HCT116 (cell line): ENCODE results near the gene RET. TPM values are rescaled to one million over a fixed set of nuclear protein-coding genes. Genes with fewer than 3 reads are reported as not detected.

Source experiments
- ATAC-seq: fragments of 200-7000 bp; cut with Tn5 transposase; 2 replicates; pipeline ENCODE4 v1.9.1; 2020; ENCODE audit warnings: mild to moderate bottlenecking, moderate library complexity
- BruUV-seq: library from RNA; stranded (reverse); fragments of 400-500 nt; replicated peaks from 2 replicates; lab custom pipeline; 2021; lab: Mats Ljungman, UMichigan
- CTCF ChIA-PET: fragments of 300-600 bp; sonication (Branson Sonifier 250); formaldehyde crosslinking; loops from one replicate; lab custom pipeline; 2021; ENCODE audit warnings: antibody characterized with exemption; lab: Charles Lee
- POLR2A ChIA-PET: fragments of 300-600, 350-600 bp; sonication (Branson Sonifier 250); formaldehyde crosslinking; loops from one replicate; lab custom pipeline; 2021; ENCODE audit warnings: antibody characterized with exemption; lab: Charles Lee
- RAD21 ChIA-PET, 2 experiments: fragments of 300-600 bp; sonication (Branson Sonifier 250); formaldehyde crosslinking; loops; one replicate each; lab custom pipeline; 2023; ENCODE audit warnings: low total read pairs in 2 of 2; ENCODE audit not compliant: uncharacterized antibody in 2 of 2, unreplicated experiment in 2 of 2, low non-redundant PET in 1 of 2; lab: Charles Lee
- DNase-seq: peaks from one replicate; pipeline ENCODE4 v3.0.0-alpha.2; 2010; ENCODE audit warnings: low read depth, low spot score
- H2AFZ ChIP-seq: fragments of 200-600 bp; shearing (Covaris generic), sonication (generic); 2 replicates; pipeline ENCODE4 v1.6.1; 2017; ENCODE audit warnings: low read depth, mixed run types, mixed read lengths, antibody characterized with exemption, low read length; ENCODE audit not compliant: poor library complexity, severe bottlenecking
- H3K27ac ChIP-seq: 2 replicates; pipeline ENCODE4 v1.5.1; 2012; ENCODE audit warnings: low read depth, low read length
- H3K27me3 ChIP-seq: fragments of 200-600 bp; sonication (generic); 2 replicates; pipeline ENCODE4 v1.6.1; 2016; ENCODE audit warnings: mixed run types, low read length, mixed read lengths; ENCODE audit not compliant: insufficient read depth
- H3K36me3 ChIP-seq, 2 experiments: fragments of 200-500 bp in 1 of 2; fragments of 200-600 bp in 1 of 2; sonication (Bioruptor generic) in 1 of 2; sonication (generic) in 1 of 2; 2 replicates each; pipeline versions ENCODE4 v1.5.1 to v1.6.1; 2014 to 2016; ENCODE audit warnings: low read length in 2 of 2, inconsistent platforms in 1 of 2, mixed read lengths in 1 of 2, mixed run types in 1 of 2; ENCODE audit not compliant: insufficient read depth in 2 of 2, control insufficient read depth in 1 of 2
- H3K4me1 ChIP-seq, 2 experiments: fragments of 200-600 bp in 1 of 2; sonication (generic) in 1 of 2; 2 replicates each; pipeline versions ENCODE4 v1.5.1 to v1.6.1; 2012 to 2017; ENCODE audit warnings: low read length in 2 of 2, inconsistent platforms in 1 of 2, mild to moderate bottlenecking in 1 of 2, mixed read lengths in 1 of 2, mixed run types in 1 of 2, moderate library complexity in 1 of 2; ENCODE audit not compliant: insufficient read depth in 2 of 2, control insufficient read depth in 1 of 2
- H3K4me2 ChIP-seq: fragments of 200-600 bp; sonication (generic); 2 replicates; pipeline ENCODE4 v1.6.1; 2017; ENCODE audit warnings: mixed run types, low read length, mixed read lengths
- H3K4me3 ChIP-seq, 2 experiments: fragments of 200-600 bp in 1 of 2; sonication (generic) in 1 of 2; replicated peaks in 1 of 2; 2 replicates each; pipeline ENCODE4 v1.5.1; 2011 to 2016; ENCODE audit warnings: low read length in 2 of 2, control low read depth in 1 of 2, low read depth in 1 of 2, mild to moderate bottlenecking in 1 of 2, mixed read lengths in 1 of 2, mixed run types in 1 of 2
- H3K79me2 ChIP-seq: fragments of 200-600 bp; sonication (generic); 2 replicates; pipeline ENCODE4 v1.6.1; 2017; ENCODE audit warnings: mild to moderate bottlenecking, mixed run types, low read length, moderate library complexity, mixed read lengths; ENCODE audit not compliant: insufficient read depth
- H3K9ac ChIP-seq: fragments of 200-600 bp; sonication (generic); 2 replicates; pipeline ENCODE4 v1.6.1; 2016; ENCODE audit warnings: low read length, mixed read lengths
- H3K9me2 ChIP-seq: fragments of 200-600 bp; sonication (generic), shearing (Covaris generic); 2 replicates; pipeline ENCODE4 v1.6.1; 2017; ENCODE audit warnings: mixed run types, mild to moderate bottlenecking, moderate library complexity; ENCODE audit not compliant: insufficient read depth
- H3K9me3 ChIP-seq, 2 experiments: fragments of 200-500 bp in 1 of 2; fragments of 200-600 bp in 1 of 2; sonication (Bioruptor generic) in 1 of 2; sonication (generic) in 1 of 2; 2 replicates each; pipeline ENCODE4 v1.6.1; 2014 to 2017; ENCODE audit warnings: low read length in 2 of 2, mixed read lengths in 2 of 2, inconsistent platforms in 1 of 2, low read depth in 1 of 2, mild to moderate bottlenecking in 1 of 2, mixed run types in 1 of 2, moderate library complexity in 1 of 2; ENCODE audit not compliant: control insufficient read depth in 1 of 2, insufficient read depth in 1 of 2
- H4K20me1 ChIP-seq: fragments of 200-600 bp; sonication (generic), shearing (Covaris generic); 2 replicates; pipeline ENCODE4 v1.6.1; 2017; ENCODE audit warnings: mixed run types, mild to moderate bottlenecking, moderate library complexity; ENCODE audit not compliant: insufficient read depth
- CEBPB ChIP-seq: IDR thresholded peaks from 2 replicates; pipeline ENCODE4 v1.6.1; 2012; ENCODE audit warnings: low read depth
- ELF1 ChIP-seq: IDR thresholded peaks from 2 replicates; pipeline ENCODE4 v1.6.1; 2012; ENCODE audit warnings: low read depth, borderline replicate concordance
- EZH2 ChIP-seq: fragments of 200-600 bp; sonication (generic); IDR thresholded peaks from 2 replicates; pipeline ENCODE4 v1.6.1; 2017; ENCODE audit warnings: antibody characterized with exemption, mixed run types
- FOSL1 ChIP-seq: IDR thresholded peaks from 2 replicates; pipeline ENCODE4 v1.6.1; 2012; ENCODE audit warnings: low read depth
- JUND ChIP-seq: IDR thresholded peaks from 2 replicates; pipeline ENCODE4 v1.6.1; 2012
- POLR2A ChIP-seq: IDR thresholded peaks from 2 replicates; pipeline ENCODE4 v1.7.0; 2011; ENCODE audit warnings: borderline replicate concordance; ENCODE audit not compliant: insufficient read depth, insufficient read length; ENCODE audit errors: extremely low read depth
- POLR2AphosphoS5 ChIP-seq: IDR thresholded peaks from 2 replicates; pipeline ENCODE4 v1.6.1; 2011; ENCODE audit warnings: mild to moderate bottlenecking, low read depth, low read length, moderate library complexity
- SIN3A ChIP-seq: IDR thresholded peaks from 2 replicates; pipeline ENCODE4 v1.6.1; 2012; ENCODE audit warnings: low read depth
- SP1 ChIP-seq: IDR thresholded peaks from 2 replicates; pipeline ENCODE4 v1.6.1; 2012; ENCODE audit warnings: low read depth
- TCF7L2 ChIP-seq: IDR thresholded peaks from 2 replicates; pipeline ENCODE4 v1.7.0; 2011; ENCODE audit warnings: borderline replicate concordance, inconsistent platforms; ENCODE audit not compliant: insufficient read depth, insufficient read length; ENCODE audit errors: extremely low read depth
- YY1 ChIP-seq: IDR thresholded peaks from 2 replicates; pipeline ENCODE4 v1.6.1; 2011; ENCODE audit warnings: low read length, low read depth, moderate library complexity, mild to moderate bottlenecking; ENCODE audit not compliant: insufficient replicate concordance; ENCODE audit errors: extremely low read depth
- ZFX ChIP-seq: fragments of 450-650 bp; IDR thresholded peaks from 2 replicates; pipeline ENCODE4 v1.6.1; 2017
- ZNF274 ChIP-seq: fragments of 200-500 bp; sonication (Bioruptor generic); IDR thresholded peaks from 2 replicates; pipeline ENCODE4 v1.6.1; 2014; ENCODE audit warnings: mild to moderate bottlenecking, low read depth, low read length, inconsistent platforms
- intact Hi-C: fragments of 100-400 bp; cut with micrococcal nuclease; formaldehyde crosslinking; loops from 2 replicates; pipeline ENCODE4 v1.10.0; 2022
- total RNA-seq: library from RNA; stranded (reverse); gene quantifications from one replicate; pipeline ENCODE4 v1.2.1, GENCODE V29; 2021; ENCODE audit not compliant: unreplicated experiment
- TF ChIP-seq, protein P1 (sequence below): IDR thresholded peaks from 2 replicates; pipeline ENCODE4 v1.6.1; 2012; ENCODE audit warnings: low read depth
- TF ChIP-seq, protein P2 (sequence below): IDR thresholded peaks from 2 replicates; pipeline ENCODE4 v1.6.1; 2012
- TF ChIP-seq, protein P3 (sequence below): IDR thresholded peaks from 2 replicates; pipeline ENCODE4 v1.6.1; 2011; ENCODE audit warnings: mild to moderate bottlenecking, low read length, moderate library complexity; ENCODE audit not compliant: insufficient replicate concordance; ENCODE audit errors: extremely low read depth
- TF ChIP-seq, protein P4 (sequence below): IDR thresholded peaks from 2 replicates; pipeline ENCODE4 v1.6.1; 2012

Gene RET
- total RNA-seq, 1 experiment from 2014 or later = 5.9 TPM

DNA sequence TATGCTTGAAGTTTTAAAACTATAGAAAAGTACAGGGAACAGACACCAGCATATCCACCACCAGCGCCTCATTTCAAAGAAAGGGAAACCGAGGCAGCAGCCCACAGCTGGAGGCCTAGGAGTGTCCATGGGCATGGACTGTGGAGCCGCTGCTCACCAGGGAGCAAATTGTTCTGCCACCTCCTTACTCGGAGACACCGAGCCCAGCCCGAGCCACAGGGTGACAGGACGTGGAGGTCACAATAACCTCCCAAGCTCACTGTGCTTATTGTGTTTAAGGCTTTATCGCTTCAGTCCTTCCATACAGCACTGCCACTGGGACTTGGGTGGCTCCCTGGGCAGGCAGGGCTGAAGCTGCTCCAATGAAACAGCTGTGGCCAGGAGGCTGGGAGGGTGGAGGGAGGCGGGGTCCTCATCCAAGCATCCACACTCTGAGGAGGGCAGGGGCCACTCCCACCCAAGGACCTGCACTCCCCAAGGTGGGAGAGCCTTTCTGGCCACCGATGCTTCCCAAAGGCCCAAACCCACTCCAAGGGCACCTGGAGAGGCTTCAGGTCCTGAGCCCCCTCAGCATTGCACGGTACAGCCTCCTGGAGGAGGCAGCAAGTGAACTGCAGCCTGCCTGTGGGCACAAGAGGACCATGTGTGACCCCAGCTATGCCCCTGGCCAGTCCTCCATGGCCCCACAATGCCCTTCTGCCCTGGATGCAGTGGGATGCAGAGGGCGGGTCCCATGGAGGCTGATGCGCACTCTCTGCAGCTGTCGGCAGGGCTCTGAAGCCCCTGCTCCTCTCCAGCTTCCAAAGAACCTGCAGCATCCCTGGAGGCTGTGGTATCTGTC is 38.7 kb upstream of the RET start:
- Histone ChIP-seq H3K27ac (no peak overlapping the region), H3K4me3 (no peak overlapping the region), H2AFZ (no peak overlapping the region), H3K9me2 (no peaks in the 10 kb centered on the region), H3K36me3 (no peaks in the 10 kb centered on the region), H3K9me3 (0 out of 4 replicates have a peak, but pooled peaks cover under 1 to 7% of the 10 kb centered on the region in 2 experiments), H3K27me3 (no peaks in the 10 kb centered on the region), H4K20me1 (no peaks in the 10 kb centered on the region), H3K4me2 (no peak overlapping the region)
- no TSS peak for BruUV-seq
- intact Hi-C loops = no loop called here
- 0 out of 2 replicates have a peak, but pooled peaks have one; percentile 11 for ATAC-seq
- RAD21 ChIA-PET = no interaction called here
- no peak for TF ChIP-seq POLR2A
- TF ChIP-seq TCF7L2 = no peak
- no peak for TF ChIP-seq YY1
- no peak for TF ChIP-seq ELF1
- TF ChIP-seq, protein P1, sequence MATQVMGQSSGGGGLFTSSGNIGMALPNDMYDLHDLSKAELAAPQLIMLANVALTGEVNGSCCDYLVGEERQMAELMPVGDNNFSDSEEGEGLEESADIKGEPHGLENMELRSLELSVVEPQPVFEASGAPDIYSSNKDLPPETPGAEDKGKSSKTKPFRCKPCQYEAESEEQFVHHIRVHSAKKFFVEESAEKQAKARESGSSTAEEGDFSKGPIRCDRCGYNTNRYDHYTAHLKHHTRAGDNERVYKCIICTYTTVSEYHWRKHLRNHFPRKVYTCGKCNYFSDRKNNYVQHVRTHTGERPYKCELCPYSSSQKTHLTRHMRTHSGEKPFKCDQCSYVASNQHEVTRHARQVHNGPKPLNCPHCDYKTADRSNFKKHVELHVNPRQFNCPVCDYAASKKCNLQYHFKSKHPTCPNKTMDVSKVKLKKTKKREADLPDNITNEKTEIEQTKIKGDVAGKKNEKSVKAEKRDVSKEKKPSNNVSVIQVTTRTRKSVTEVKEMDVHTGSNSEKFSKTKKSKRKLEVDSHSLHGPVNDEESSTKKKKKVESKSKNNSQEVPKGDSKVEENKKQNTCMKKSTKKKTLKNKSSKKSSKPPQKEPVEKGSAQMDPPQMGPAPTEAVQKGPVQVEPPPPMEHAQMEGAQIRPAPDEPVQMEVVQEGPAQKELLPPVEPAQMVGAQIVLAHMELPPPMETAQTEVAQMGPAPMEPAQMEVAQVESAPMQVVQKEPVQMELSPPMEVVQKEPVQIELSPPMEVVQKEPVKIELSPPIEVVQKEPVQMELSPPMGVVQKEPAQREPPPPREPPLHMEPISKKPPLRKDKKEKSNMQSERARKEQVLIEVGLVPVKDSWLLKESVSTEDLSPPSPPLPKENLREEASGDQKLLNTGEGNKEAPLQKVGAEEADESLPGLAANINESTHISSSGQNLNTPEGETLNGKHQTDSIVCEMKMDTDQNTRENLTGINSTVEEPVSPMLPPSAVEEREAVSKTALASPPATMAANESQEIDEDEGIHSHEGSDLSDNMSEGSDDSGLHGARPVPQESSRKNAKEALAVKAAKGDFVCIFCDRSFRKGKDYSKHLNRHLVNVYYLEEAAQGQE = no peak
- TF ChIP-seq, protein P2, sequence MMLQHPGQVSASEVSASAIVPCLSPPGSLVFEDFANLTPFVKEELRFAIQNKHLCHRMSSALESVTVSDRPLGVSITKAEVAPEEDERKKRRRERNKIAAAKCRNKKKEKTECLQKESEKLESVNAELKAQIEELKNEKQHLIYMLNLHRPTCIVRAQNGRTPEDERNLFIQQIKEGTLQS = no peak
- TF ChIP-seq ZNF274 = no peak
- TF ChIP-seq EZH2 = no peak
- no peak for TF ChIP-seq CEBPB
- TF ChIP-seq ZFX = no peak
- TF ChIP-seq JUND = no peak
- TF ChIP-seq, protein P3, sequence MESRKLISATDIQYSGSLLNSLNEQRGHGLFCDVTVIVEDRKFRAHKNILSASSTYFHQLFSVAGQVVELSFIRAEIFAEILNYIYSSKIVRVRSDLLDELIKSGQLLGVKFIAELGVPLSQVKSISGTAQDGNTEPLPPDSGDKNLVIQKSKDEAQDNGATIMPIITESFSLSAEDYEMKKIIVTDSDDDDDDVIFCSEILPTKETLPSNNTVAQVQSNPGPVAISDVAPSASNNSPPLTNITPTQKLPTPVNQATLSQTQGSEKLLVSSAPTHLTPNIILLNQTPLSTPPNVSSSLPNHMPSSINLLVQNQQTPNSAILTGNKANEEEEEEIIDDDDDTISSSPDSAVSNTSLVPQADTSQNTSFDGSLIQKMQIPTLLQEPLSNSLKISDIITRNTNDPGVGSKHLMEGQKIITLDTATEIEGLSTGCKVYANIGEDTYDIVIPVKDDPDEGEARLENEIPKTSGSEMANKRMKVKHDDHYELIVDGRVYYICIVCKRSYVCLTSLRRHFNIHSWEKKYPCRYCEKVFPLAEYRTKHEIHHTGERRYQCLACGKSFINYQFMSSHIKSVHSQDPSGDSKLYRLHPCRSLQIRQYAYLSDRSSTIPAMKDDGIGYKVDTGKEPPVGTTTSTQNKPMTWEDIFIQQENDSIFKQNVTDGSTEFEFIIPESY = no peak
- no peak for TF ChIP-seq FOSL1
- no peak for TF ChIP-seq SP1
- no peak for TF ChIP-seq POLR2AphosphoS5
- no peak for TF ChIP-seq SIN3A
- TF ChIP-seq, protein P4, sequence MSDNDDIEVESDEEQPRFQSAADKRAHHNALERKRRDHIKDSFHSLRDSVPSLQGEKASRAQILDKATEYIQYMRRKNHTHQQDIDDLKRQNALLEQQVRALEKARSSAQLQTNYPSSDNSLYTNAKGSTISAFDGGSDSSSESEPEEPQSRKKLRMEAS = no peak
- TF ChIP-seq, all 23 proteins: peak for 0
- no peak overlapping the region for H3K9ac ChIP-seq
- DNase-seq = no peak
- POLR2A ChIA-PET = no interaction called here
- CTCF ChIA-PET = no interaction called here
- H3K4me1 ChIP-seq = no peaks in the 10 kb centered on the region
- H3K79me2 ChIP-seq = no peaks in the 10 kb centered on the region
